Measurements from ENCODE around the gene CALHM5. TPM values are rescaled to one million over a fixed set of nuclear protein-coding genes. Genes with fewer than 3 reads are reported as not detected.

Gene CALHM5
- total RNA-seq, 2 donors from 2014 or later = 0.20 to 0.37 TPM

DNA sequence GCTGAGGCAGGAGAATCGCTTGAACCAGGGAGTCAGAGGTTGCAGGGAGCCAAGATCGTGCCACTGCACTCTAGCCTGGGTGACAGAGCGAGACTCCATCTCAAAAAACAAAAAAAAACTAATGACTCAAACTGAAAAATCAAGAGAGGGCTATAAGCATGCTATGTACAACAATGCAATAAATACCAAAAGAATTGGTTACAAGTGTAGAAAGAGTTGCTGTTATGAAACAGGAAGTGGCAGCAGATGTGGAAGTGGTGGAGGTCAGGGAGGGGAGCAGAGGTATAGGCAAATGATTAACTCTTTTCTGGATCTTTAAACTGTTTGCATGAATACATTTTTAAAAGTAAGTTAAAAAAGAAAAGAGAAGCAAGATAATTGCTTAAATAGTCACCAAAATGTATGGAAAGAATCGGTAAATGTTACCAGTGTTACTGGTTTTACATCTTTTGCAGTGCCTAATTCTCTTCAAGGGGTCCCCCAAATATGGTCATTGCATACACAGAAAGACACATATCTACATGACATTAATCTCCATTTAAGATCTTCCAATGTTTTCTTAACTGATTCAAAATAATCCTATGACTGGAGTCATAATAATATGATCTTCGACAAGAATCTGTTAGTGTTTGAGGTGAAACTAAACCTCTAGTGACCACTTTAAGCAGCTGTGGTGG lies 35.3 kb upstream of the CALHM5 start:
- no peaks in the 10 kb centered on the region for H3K27me3 ChIP-seq
- intact Hi-C loops (cut with DNase I) = no loop called here
- TF ChIP-seq CTCF (IDR thresholded peaks at IDR 0.05) = no peak
- H3K36me3 ChIP-seq = no peaks in the 10 kb centered on the region
- H3K27ac ChIP-seq = no peak overlapping the region
- no peak for DNase-seq
- no peaks in the 10 kb centered on the region for H3K4me1 ChIP-seq
- no peak overlapping the region for H3K9ac ChIP-seq (ENCODE audit: low read depth in 2 of 2, low read length in 2 of 2)
- no peak overlapping the region for H3K4me3 ChIP-seq
- H3K9me3 ChIP-seq = no peaks in the 10 kb centered on the region

- no peak for DNase-seq
- H3K4me3 ChIP-seq = no peak overlapping the region
- no peaks in the 10 kb centered on the region for H3K27me3 ChIP-seq
- no peak overlapping the region for H3K27ac ChIP-seq
- TF ChIP-seq CTCF (IDR thresholded peaks at IDR 0.05) = no peak
- intact Hi-C loops (cut with DNase I) = no loop called here
- no peaks in the 10 kb centered on the region for H3K4me1 ChIP-seq
- H3K36me3 ChIP-seq = no peaks in the 10 kb centered on the region
- no peak overlapping the region for H3K9ac ChIP-seq (ENCODE audit: low read depth in 2 of 2, low read length in 2 of 2)
- no peaks in the 10 kb centered on the region for H3K9me3 ChIP-seq
These were observed 28.7 kb upstream of the CALHM5 start for GRCh38 chr6:116482780-116483179.

DNA sequence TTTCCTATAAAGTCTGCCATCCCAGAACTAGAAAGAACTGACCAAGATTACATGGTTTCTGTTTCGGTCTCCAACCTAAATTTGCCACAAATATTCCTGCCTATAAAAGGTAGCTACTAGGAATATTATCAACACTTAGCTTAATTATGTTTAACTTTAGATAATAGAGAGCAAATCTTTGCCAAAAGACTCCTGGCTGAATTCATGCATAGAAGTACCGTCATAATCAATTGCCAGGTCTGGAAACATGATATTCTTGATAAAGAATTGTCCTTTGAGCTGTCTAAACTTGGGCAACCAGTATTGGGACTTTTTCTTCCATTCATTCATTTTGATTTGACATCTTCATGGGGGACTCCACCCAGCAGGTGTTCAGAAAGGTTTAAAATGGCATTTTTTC lies 27.8 kb upstream of the CALHM5 start:
- DNase-seq = no peak
- intact Hi-C loops (cut with DNase I) = no loop called here
- no peaks in the 10 kb centered on the region for H3K36me3 ChIP-seq
- H3K9ac ChIP-seq (ENCODE audit: low read depth in 2 of 2, low read length in 2 of 2) = no peak overlapping the region
- no peaks in the 10 kb centered on the region for H3K4me1 ChIP-seq
- H3K9me3 ChIP-seq = no peaks in the 10 kb centered on the region
- no peaks in the 10 kb centered on the region for H3K27me3 ChIP-seq
- TF ChIP-seq CTCF (IDR thresholded peaks at IDR 0.05) = no peak
- no peak overlapping the region for H3K27ac ChIP-seq
- no peak overlapping the region for H3K4me3 ChIP-seq

GRCh38 chr6:116485559-116486184 lies 25.8 kb upstream of the CALHM5 start:
- no peaks in the 10 kb centered on the region for H3K36me3 ChIP-seq
- TF ChIP-seq CTCF (IDR thresholded peaks at IDR 0.05) = no peak

GRCh38 chr6:116491610-116492330 lies 19.7 kb upstream of the CALHM5 start:
- no peak overlapping the region for H3K27ac ChIP-seq
- H3K27me3 ChIP-seq = no peaks in the 10 kb centered on the region
- intact Hi-C loops (cut with DNase I) = no loop called here
- H3K36me3 ChIP-seq = no peaks in the 10 kb centered on the region
- H3K9me3 ChIP-seq = no peaks in the 10 kb centered on the region
- no peak for TF ChIP-seq CTCF (IDR thresholded peaks at IDR 0.05)
- no peak overlapping the region for H3K9ac ChIP-seq (ENCODE audit: low read depth in 2 of 2, low read length in 2 of 2)
- H3K4me1 ChIP-seq = no peaks in the 10 kb centered on the region
- H3K4me3 ChIP-seq = no peak overlapping the region
- no peak for DNase-seq

More at GRCh38 chr6:116485559-116486184, 25.8 kb upstream of the CALHM5 start:
- H3K27ac ChIP-seq = no peak overlapping the region
- H3K9ac ChIP-seq (ENCODE audit: low read depth in 2 of 2, low read length in 2 of 2) = no peak overlapping the region
- H3K27me3 ChIP-seq = no peaks in the 10 kb centered on the region
- no peaks in the 10 kb centered on the region for H3K9me3 ChIP-seq
- H3K4me3 ChIP-seq = no peak overlapping the region
- no peak for DNase-seq
- no peaks in the 10 kb centered on the region for H3K4me1 ChIP-seq
- intact Hi-C loops (cut with DNase I) = no loop called here
